GM21737 (cell line): Measurements from ENCODE around the gene TEFM.
"Not testable (repeated sequence)": the region's sequence is repeated elsewhere in the genome, so short reads cannot be mapped to it uniquely, and the experiment has no call there.

Experiments used
- ATAC-seq: cut with Tn5 transposase; IDR thresholded peaks from one replicate; pipeline ENCODE4 v1.9.1; 2021; ENCODE audit warnings: mild to moderate bottlenecking, moderate library complexity; ENCODE audit not compliant: unreplicated experiment

TEFM gene, protein sequence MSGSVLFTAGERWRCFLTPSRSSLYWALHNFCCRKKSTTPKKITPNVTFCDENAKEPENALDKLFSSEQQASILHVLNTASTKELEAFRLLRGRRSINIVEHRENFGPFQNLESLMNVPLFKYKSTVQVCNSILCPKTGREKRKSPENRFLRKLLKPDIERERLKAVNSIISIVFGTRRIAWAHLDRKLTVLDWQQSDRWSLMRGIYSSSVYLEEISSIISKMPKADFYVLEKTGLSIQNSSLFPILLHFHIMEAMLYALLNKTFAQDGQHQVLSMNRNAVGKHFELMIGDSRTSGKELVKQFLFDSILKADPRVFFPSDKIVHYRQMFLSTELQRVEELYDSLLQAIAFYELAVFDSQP

GRCh38 chr17:30906101-30906911 lies at the start of gene TEFM:
TEFM (minus strand) TSS chr17:30906238; CDS start chr17:30906198, 40 bp downstream.
- peak; percentile 87 for ATAC-seq

- ATAC-seq, result no peak
Observed at GRCh38 chr17:30954046-30954830, 48.2 kb upstream of the TEFM start.

- ATAC-seq, result no peak
Observed at GRCh38 chr17:30952638-30953393, 46.8 kb upstream of the TEFM start.

GRCh38 chr17:30950669-30951399 lies 44.8 kb upstream of the TEFM start:
- ATAC-seq, result no peak

GRCh38 chr17:30950189-30950588 lies 44.2 kb upstream of the TEFM start:
- ATAC-seq, result no peak

DNA sequence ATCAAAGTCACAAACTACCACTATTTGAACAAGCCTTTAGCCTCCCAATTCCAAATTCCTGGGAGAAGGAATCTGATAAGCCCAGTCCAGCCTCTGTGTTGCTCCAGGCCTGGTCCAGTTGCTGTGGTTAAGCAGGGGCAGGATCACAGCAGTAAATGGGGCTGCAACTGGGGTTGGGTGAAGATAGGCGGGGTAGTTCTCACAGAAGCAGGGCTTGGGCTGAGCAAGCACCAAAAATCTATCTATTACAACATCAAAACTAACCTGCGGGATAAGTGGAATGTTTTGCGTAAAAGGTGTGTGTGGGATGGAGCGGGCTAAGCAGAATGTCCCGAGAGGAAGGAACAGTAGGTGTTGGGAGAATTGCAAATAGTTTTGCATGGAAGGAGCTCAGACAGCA lies 41.8 kb upstream of the TEFM start:
- no peak for ATAC-seq

GRCh38 chr17:30942308-30943079 lies 36.5 kb upstream of the TEFM start:
- no peak for ATAC-seq

GRCh38 chr17:30939051-30939689 lies 33.1 kb upstream of the TEFM start:
- ATAC-seq, result no peak

- no peak for ATAC-seq
Observed at GRCh38 chr17:30933966-30934365, 27.9 kb upstream of the TEFM start.

DNA sequence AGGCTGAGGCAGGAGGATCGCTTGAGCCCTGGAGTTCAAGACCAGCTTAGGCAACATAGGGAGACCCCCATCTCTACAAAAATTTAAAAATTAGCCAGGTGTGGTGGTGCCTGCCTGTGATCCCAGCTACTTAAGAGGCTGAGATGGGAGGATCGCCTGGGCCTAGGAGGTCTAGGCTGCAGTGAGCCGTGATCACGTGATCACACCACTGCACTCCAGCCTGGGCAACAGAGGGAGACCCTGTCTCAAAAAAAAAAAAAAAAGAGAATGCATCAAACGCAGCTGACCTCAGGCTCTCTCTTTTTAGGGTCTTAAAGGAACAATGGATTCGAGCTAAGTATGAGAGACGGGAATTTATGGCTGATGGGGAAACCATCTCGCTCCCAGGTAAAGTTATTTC lies 25.5 kb upstream of the TEFM start:
- not testable (repeated sequence) for ATAC-seq

- no peak for ATAC-seq
Observed at GRCh38 chr17:30930495-30930894, 24.5 kb upstream of the TEFM start.

- ATAC-seq, result not testable (repeated sequence)
Observed at GRCh38 chr17:30929861-30930260, 23.8 kb upstream of the TEFM start.

DNA sequence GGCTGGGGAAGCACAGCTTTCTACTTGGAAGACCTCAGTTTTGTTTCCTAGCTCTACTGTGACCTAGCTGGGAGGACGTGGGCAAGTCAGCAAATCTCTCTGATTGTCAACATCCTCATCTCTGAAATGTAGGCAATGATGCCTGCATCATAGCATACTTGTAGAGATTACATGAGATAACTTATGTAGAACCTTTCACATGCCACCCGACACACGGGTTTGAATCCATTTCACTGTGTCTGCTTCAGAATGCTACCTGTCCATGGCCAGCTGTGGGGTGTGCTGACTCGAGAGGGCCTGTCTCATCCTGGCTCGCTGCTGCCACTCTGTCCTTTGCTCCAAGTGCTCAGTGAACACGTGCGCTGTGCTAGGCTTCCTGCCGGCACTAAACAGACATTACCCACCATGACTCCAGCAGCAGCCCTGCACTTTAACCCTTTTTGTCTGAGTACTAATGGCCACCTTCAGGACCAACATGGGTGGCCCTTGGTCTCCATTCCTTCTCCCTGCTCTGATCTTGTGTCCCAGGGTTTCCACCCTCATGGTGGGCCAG lies 23.1 kb upstream of the TEFM start:
- no peak for ATAC-seq

DNA sequence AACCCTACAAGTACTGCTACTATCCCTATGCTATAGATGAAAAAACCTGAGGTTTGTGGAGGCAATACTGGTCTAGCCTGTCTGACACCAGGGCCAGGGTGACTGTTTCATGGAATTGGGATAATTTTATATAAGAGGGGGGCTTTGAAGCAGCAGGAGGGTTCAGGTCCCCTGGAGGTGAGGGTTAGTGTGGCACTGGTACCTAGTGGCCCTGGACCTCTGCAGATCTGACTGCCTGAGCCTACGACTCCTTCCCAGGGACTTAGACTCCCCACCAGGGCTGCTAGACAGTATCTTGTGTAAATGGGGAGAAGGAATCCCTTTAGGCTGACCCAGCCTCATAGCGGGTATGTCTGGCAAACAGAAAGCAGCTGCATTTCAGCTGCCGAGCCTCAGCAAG lies 22.5 kb upstream of the TEFM start:
- no peak for ATAC-seq

DNA sequence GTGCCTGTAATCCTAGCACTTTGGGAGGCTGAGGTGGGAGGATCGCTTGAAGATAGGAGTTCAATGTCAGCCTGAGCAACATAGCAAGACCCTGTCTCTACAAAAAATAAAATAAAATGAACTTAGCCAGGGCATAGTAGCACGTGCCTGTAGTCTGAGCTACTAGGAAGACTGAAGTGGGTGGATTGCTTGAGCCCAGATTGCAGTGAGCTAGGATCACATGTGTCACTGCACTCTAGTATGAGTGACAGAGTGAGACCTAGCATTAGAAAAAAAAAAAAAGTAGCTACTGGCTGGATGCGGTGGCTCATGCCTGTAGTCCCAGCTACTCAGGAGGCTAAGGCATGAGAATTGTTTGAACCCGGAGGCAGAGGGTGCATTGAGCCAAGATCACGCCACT lies 21.7 kb upstream of the TEFM start:
- ATAC-seq, result no peak

DNA sequence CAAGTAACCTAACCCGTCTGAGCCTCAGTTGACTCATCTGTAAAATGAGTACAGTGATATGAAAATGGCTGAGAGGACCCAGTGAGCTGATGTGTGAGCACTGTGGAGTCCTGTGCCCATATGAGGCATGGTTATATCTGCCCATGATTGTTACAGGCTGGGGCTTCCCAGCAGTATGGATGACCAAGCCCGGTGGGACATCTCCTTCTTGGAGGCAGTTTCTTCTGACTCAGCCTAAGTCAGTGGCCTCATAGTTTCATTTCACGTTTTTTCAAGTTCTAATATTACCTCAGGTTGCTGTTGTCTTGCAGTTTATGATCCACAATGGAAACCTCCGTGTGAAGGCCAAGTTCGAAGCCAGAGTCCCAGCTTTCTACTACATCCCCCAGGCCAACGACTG lies 20.5 kb upstream of the TEFM start:
- no peak for ATAC-seq

DNA sequence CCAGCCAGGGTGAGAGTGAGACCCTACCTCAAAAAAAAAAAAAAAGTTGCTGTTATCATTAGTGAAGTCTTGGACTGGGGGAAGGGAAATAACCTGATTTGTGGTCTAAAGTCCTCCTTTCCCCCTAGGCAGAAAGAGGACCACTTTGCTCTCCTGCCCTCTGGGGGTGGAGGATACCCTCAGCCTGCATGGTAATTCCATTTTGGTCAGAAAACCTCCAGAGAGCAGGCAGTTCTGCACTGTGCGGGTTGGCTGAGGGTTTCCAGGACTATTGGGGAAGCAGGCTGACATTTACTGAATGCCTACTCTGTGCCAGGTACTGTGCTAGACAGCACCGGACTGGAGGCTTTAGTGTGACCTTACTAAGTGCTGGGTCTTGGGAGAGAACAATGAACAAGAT lies 18.3 kb upstream of the TEFM start:
- ATAC-seq, result no peak

DNA sequence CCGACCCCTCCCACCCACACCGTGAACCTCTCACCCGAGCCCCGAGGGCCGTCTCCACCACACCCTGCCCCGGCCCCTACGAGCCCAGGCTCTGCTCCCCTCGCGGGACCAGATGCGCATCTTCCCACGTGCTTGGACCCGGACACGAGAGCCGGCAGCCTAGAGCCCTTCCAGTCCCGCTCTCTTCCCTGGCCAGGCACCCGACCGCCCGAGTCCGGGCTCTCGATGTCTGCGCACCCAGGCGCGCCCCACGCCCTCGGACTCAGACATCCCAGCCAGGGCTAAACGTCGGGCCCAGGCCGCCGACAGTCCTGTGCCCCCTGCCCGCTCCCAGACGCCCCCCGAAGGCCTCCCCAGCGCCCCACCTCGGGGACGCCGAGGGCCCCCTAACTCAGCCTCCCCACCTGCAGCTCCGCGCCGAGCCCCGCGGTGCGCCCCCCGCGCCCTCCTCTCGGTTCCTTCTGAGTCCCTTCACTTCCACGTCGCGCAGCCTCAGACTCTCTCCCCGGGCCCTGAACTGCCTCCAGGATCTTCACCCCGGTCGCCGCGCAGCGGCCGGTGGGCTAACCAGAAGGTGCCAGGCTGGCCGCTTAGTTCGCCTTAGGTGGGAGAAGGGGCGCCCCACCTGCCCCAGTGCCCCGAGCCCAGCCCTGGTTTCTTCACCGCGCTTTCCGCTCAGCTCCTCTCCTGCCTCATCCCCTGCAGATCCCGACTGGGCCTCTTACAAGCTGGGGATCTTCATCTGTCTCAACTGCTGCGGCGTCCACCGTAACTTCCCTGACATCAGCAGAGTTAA lies 16.4 kb upstream of the TEFM start:
- ATAC-seq, result no peak
